DOHH2 (cell line): ENCODE measurements around the gene HKDC1.

Source experiments
- H3F3A ChIP-seq: fragments of 200-600 bp; sonication (generic), shearing (Covaris generic); 2 replicates; pipeline ENCODE4 v1.6.0; 2016; ENCODE audit warnings: antibody characterized with exemption, mild to moderate bottlenecking; ENCODE audit not compliant: control insufficient read depth, insufficient read depth
- H3K27ac ChIP-seq: fragments of 200-600 bp; sonication (generic); 2 replicates; pipeline ENCODE4 v1.5.1; 2014; ENCODE audit warnings: low read depth, mild to moderate bottlenecking, low read length, moderate library complexity
- H3K27me3 ChIP-seq: fragments of 200-600 bp; sonication (generic); 2 replicates; pipeline ENCODE4 v1.6.1; 2014; ENCODE audit warnings: mild to moderate bottlenecking, low read length, mixed read lengths; ENCODE audit not compliant: control insufficient read depth
- H3K36me3 ChIP-seq: fragments of 200-600 bp; sonication (generic); 2 replicates; pipeline ENCODE4 v1.6.1; 2014; ENCODE audit warnings: mild to moderate bottlenecking, low read length, moderate library complexity, mixed read lengths; ENCODE audit not compliant: control insufficient read depth
- H3K4me1 ChIP-seq: fragments of 200-600 bp; sonication (generic); 2 replicates; pipeline ENCODE4 v1.6.1; 2014; ENCODE audit warnings: mild to moderate bottlenecking, low read length, mixed read lengths; ENCODE audit not compliant: control insufficient read depth
- H3K4me2 ChIP-seq: fragments of 200-600 bp; sonication (generic); 2 replicates; pipeline ENCODE4 v1.6.0; 2014; ENCODE audit warnings: mild to moderate bottlenecking, low read length, moderate library complexity
- H3K4me3 ChIP-seq: fragments of 200-600 bp; sonication (generic); 2 replicates; pipeline ENCODE4 v1.5.1; 2014; ENCODE audit warnings: mild to moderate bottlenecking, low read length, mixed read lengths
- H3K79me2 ChIP-seq: fragments of 200-600 bp; sonication (generic); 2 replicates; pipeline ENCODE4 v1.6.1; 2014; ENCODE audit warnings: mild to moderate bottlenecking, low read length, mixed read lengths; ENCODE audit not compliant: control insufficient read depth
- H3K9me2 ChIP-seq: fragments of 200-600 bp; sonication (generic); replicated peaks from 2 replicates; pipeline ENCODE4 v1.6.1; 2014; ENCODE audit warnings: mild to moderate bottlenecking, low read length, mixed read lengths; ENCODE audit not compliant: control insufficient read depth
- H3K9me3 ChIP-seq: fragments of 200-600 bp; sonication (generic); 2 replicates; pipeline ENCODE4 v1.6.1; 2014; ENCODE audit warnings: antibody characterized with exemption, low read length, mixed read lengths; ENCODE audit not compliant: control insufficient read depth, insufficient read depth
- H4K20me1 ChIP-seq: fragments of 200-600 bp; sonication (generic); 2 replicates; pipeline ENCODE4 v1.6.0; 2014; ENCODE audit warnings: low read depth, mild to moderate bottlenecking, antibody characterized with exemption, low read length, moderate library complexity; ENCODE audit not compliant: control insufficient read depth, insufficient read depth
- EZH2phosphoT487 ChIP-seq: fragments of 200-600 bp; sonication (generic); IDR thresholded peaks from 2 replicates; pipeline ENCODE4 v1.6.1; 2017; ENCODE audit warnings: borderline replicate concordance, mild to moderate bottlenecking, antibody characterized with exemption, low read length, moderate library complexity, mixed read lengths
- TF ChIP-seq, protein P1 (sequence below): fragments of 200-600 bp; sonication (generic); IDR thresholded peaks from one replicate; pipeline ENCODE4 v1.5.1; 2014; ENCODE audit warnings: antibody characterized with exemption, mild to moderate bottlenecking, low read depth, low read length; ENCODE audit not compliant: poor library complexity, severe bottlenecking

Gene HKDC1

DNA sequence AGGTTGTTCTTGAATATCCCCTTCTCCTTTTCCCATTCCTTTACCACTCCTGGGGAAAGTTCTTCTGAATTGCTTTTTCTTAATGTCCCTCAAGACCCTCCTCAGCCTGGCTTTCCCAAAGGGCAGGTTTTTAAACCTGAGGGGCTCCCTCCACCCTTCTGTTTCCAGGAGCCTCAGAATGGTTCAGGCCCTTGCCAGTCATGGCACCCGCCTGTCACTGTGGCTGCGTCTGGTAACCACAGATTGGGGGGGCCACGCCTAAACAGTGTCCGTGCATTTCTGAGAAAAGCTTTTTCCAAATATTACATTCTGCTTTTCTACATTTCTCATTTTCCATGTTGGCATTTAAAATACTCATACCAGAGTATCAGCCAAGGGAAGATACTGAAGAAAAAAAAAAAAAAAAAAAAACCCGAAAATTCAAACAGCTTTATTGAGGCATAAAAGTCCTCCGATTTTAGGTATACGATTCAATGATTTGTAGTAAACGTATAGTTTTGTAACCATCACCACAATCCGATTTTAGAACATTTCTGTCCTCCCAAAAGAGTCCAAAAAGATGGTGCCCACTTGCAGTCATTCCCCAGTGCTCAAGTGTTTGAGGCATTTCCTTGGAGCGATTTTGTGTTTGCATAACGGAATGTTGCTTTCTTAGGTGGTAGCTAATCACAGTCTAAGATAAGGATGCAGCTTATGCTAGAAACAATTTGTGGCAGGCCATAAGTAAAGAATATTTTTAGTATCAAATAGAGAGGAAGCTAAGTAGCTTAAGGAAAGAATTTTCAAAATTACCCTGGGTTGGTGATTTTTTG is 22.1 kb downstream of the HKDC1 start:
- H3F3A ChIP-seq: no peaks in the 10 kb centered on the region
- no peak overlapping the region for H3K4me2 ChIP-seq
- no peak overlapping the region for H3K27ac ChIP-seq
- no peaks in the 10 kb centered on the region for H3K36me3 ChIP-seq
- no peaks in the 10 kb centered on the region for H3K27me3 ChIP-seq
- H3K4me3 ChIP-seq: no peak overlapping the region
- H3K4me1 ChIP-seq: no peaks in the 10 kb centered on the region
- TF ChIP-seq, protein P1, sequence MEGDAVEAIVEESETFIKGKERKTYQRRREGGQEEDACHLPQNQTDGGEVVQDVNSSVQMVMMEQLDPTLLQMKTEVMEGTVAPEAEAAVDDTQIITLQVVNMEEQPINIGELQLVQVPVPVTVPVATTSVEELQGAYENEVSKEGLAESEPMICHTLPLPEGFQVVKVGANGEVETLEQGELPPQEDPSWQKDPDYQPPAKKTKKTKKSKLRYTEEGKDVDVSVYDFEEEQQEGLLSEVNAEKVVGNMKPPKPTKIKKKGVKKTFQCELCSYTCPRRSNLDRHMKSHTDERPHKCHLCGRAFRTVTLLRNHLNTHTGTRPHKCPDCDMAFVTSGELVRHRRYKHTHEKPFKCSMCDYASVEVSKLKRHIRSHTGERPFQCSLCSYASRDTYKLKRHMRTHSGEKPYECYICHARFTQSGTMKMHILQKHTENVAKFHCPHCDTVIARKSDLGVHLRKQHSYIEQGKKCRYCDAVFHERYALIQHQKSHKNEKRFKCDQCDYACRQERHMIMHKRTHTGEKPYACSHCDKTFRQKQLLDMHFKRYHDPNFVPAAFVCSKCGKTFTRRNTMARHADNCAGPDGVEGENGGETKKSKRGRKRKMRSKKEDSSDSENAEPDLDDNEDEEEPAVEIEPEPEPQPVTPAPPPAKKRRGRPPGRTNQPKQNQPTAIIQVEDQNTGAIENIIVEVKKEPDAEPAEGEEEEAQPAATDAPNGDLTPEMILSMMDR: no peak
- no peak for TF ChIP-seq EZH2phosphoT487
- no peaks in the 10 kb centered on the region for H3K9me2 ChIP-seq
- no peaks in the 10 kb centered on the region for H3K9me3 ChIP-seq
- H3K79me2 ChIP-seq: no peaks in the 10 kb centered on the region
- no peaks in the 10 kb centered on the region for H4K20me1 ChIP-seq

DNA sequence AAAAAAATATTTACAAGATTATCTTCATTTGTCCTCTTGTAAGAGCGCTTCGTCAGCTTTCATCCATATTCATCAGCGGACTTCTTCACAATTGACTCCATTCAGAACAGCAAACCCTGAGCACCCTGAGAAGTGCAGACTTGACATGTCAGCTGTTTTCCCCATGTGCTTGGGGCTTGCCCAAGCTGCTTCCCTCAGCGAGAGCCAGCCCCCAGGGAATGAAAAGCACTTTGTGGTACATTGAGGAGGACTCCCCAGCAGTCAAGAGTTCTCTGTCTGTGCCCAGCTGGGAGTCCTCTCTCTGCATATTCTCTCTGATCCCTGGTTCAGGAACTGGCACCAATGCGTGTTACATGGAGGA is 22.7 kb downstream of the HKDC1 start:
- no peak overlapping the region for H3K4me2 ChIP-seq
- no peaks in the 10 kb centered on the region for H3K36me3 ChIP-seq
- no peak overlapping the region for H3K4me3 ChIP-seq
- TF ChIP-seq, protein P1: no peak
- no peak for TF ChIP-seq EZH2phosphoT487
- H3K9me2 ChIP-seq: no peaks in the 10 kb centered on the region
- H3K27ac ChIP-seq: no peak overlapping the region
- H3K27me3 ChIP-seq: no peaks in the 10 kb centered on the region
- H3F3A ChIP-seq: no peaks in the 10 kb centered on the region
- no peaks in the 10 kb centered on the region for H4K20me1 ChIP-seq
- H3K4me1 ChIP-seq: no peaks in the 10 kb centered on the region
- no peaks in the 10 kb centered on the region for H3K9me3 ChIP-seq
- no peaks in the 10 kb centered on the region for H3K79me2 ChIP-seq

DNA sequence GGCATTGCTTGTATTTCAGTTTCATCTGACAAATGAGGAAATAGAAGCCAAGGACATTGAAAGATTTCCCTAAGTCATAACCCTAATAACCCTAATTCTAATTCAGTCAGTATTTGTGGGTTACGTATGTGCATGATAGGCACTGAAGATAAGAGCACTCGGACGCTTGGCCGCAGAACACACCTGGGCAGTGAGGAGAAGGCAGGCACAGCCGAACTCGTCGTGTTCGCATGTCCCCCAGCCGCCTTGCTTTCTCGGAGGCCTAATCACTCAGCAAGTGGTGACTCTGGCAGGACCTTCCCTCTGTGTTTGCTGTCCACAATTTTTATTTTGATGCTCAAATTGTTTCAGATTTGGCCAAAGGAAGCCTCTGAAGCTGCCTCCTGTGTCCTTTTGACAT is 23.7 kb downstream of the HKDC1 start:
- H3K4me1 ChIP-seq: no peaks in the 10 kb centered on the region
- no peaks in the 10 kb centered on the region for H3F3A ChIP-seq
- no peaks in the 10 kb centered on the region for H4K20me1 ChIP-seq
- H3K27me3 ChIP-seq: no peaks in the 10 kb centered on the region
- no peaks in the 10 kb centered on the region for H3K36me3 ChIP-seq
- no peaks in the 10 kb centered on the region for H3K9me3 ChIP-seq
- no peaks in the 10 kb centered on the region for H3K9me2 ChIP-seq
- H3K4me2 ChIP-seq: no peak overlapping the region
- H3K27ac ChIP-seq: no peak overlapping the region
- no peaks in the 10 kb centered on the region for H3K79me2 ChIP-seq
- TF ChIP-seq EZH2phosphoT487: no peak
- TF ChIP-seq, protein P1: no peak
- no peak overlapping the region for H3K4me3 ChIP-seq
